Measurements from ENCODE around the gene HADHB.

The HADHB gene

DNA sequence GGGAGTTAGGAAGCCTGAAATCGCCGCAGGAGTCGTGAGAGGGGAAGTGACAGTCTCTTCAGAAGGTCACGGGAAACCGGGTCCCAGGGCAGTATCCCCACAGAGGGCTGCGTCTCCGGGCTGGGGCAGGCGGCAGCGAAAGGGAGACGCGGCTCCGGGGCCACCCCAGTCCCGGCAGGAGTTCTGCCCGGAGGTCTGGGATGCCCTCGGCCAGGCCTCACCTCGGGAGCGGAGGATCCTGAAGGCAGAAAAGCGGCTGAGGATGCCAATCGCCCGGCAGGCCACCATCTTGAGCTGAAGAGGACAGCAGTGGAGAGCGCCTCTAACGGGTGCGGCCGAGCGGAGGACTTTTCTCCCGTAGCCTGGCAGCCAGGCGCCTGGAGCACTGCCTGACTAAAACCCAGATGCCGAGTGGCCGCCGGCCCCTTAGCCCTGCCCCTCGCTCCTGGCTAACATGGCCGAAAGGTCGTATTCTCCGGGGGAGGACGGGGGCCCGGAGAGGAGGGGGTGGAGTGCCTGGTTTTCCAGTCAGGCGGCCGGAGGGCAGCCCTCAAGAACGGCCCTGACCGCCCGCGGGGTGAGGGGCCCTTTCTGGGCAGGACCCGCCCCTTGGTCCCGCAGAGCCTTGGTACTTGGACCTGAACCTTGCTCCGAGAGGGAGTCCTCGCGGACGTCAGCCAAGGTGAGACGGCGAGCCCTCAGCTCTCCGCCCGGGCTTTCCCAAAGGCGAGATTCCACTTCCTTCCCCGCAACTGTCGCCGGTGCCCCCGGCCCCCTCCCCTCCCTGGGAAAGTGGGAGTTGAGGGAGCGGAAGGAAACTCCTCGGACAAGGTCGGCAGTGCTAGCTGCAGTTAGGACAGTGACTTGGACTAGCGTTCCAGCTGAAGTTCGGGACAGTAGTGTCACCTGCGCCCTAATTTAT is at the start of gene HADHB, which contains the start of gene HADHA:
Gene HADHB, plus strand, starts transcription at position 631 of the 922 bp plus-strand sequence. CDS start 9,316 bp downstream, outside the sequence.
Gene HADHA, minus strand, starts transcription at position 324 of the 922 bp plus-strand sequence. Its CDS starts 36 bp downstream, at position 288.
- H4K20me1 ChIP-seq, result peaks cover 21 to 73% (median 56%) of the 10 kb centered on the region in 11 experiments; a peak in 20 of 22 replicates
- H3K36me3 ChIP-seq, result peaks cover 0 to 11% (median 4%) of the 10 kb centered on the region in 11 experiments; a peak in 9 of 22 replicates
- no peaks in the 10 kb centered on the region for H3K27me3 ChIP-seq
- no peak for TF ChIP-seq Cebpa-rat (IDR thresholded peaks at IDR 0.05)
- H3K9me3 ChIP-seq (replicated peaks in 1 of 11), result no peaks in the 10 kb centered on the region
- peak within 1 kb of the TSS; percentile 94 to 99 (median 97) for H3K27ac ChIP-seq
- H3K4me2 ChIP-seq, result peak within 1 kb of the TSS; percentile 77 to 94 (median 84)
- peak within 1 kb of the TSS; percentile 90 to 98 (median 95) for H3K9ac ChIP-seq
- H3K4me1 ChIP-seq, result peaks cover 31 to 60% (median 44%) of the 10 kb centered on the region in 10 experiments
- H3K4me3 ChIP-seq, result peak within 1 kb of the TSS; percentile 72 to 97 (median 92)

DNA sequence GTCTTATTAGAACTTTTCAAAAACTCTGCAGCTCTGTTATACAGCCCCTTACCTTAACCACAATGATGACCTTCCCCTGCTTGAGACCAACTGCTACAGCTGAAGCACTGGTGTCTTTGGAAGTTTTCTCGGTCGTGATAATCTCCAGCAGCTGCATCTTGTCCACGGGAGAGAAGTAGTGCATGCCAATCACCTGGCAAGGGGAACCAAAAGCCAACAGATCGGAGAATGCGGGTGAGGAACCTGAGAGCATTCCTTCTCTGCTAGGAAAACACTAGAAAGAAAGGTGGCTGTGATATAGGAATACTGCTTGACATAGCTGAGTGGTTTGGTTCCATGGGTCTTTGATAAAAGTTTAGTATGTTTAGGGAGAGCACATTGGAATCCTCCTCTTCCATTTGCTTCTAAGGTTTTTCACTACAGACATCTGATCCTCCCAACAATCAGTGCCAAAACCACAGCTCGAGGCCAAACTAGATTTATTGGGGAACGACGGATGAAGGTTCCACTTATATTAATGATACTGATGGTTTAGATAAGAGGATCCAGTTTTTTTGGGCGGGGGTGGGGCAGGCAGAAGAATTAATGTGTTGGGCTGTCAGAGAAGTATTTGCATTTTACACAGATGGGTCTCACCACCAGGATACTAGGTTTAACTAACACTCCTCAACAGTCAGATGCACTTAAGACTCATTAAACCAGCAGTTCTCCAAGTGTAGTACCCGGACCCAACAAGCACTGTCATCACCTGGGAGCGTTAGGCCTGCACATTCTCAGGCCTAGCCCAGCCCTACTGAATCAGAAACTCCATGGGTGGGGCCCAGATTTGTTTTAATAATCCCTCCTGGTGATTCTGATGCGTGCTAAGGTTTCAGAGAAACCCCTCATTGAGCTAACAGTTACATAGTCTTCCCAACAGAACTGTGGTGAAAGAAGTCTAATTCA is 49.4 kb upstream of the HADHB start:
- Histone ChIP-seq H3K27me3 (no peaks in the 10 kb centered on the region), H3K4me2 (no peak overlapping the region), H3K9ac (no peak overlapping the region), H3K36me3 (peaks cover 98 to 100% (median 100%) of the 10 kb centered on the region in 11 experiments), H3K27ac (no peak overlapping the region), H3K9me3 (replicated peaks in 1 of 11) (peaks cover 8 to 21% (median 11%) of the 10 kb centered on the region in 11 experiments; a peak in 21 of 22 replicates), H4K20me1 (peaks cover 0 to 27% (median 4%) of the 10 kb centered on the region in 11 experiments; a peak in 8 of 22 replicates), H3K4me3 (no peak overlapping the region), H3K4me1 (peaks cover 5 to 19% (median 9%) of the 10 kb centered on the region in 10 experiments; a peak in 17 of 20 replicates)
- no peak for TF ChIP-seq Cebpa-rat (IDR thresholded peaks at IDR 0.05)

DNA sequence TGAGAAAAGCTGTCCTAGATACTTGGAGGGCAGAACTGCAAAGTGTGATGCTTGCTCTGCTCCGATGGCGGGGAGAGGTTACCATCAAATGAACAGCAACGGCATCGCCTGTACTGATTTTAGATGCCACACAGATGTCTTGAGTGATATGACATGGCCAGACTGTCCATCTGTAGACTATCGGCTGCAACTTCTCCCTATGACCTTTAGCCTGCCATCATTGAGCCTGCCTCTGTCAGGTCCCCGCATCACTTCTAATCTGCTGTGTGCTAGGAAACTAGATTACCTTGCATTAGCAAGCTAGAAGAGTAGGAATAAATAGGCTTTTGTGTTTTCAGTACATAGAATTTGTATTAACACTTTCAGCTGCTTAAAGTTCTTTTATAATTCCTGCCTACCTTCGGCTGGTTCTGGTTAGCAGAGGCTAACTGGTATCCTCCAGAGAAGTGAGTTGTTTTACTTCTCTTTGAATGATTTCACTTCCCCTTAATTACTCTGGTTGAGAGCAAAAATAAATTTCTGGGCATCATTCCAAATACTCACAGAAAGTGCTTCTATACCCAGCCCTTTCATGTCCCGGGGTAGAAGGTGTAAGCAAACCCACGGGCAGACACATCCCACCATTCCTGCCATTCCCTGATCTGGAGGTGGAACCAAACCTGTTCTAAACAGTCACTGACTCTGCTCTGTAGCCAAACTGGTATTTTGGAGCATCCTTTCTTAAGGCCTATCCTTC is 47.9 kb upstream of the HADHB start:
- peaks cover 0 to 14% (median 0%) of the 10 kb centered on the region in 11 experiments; a peak in 6 of 22 replicates for H4K20me1 ChIP-seq
- H3K36me3 ChIP-seq, result peaks cover 96 to 100% (median 100%) of the 10 kb centered on the region in 11 experiments
- H3K27ac ChIP-seq, result no peak overlapping the region
- H3K4me1 ChIP-seq, result peaks cover 5 to 19% (median 9%) of the 10 kb centered on the region in 10 experiments; a peak in 17 of 20 replicates
- TF ChIP-seq Cebpa-rat (IDR thresholded peaks at IDR 0.05), result no peak
- H3K27me3 ChIP-seq, result no peaks in the 10 kb centered on the region
- peaks cover 8 to 21% (median 11%) of the 10 kb centered on the region in 11 experiments; a peak in 21 of 22 replicates for H3K9me3 ChIP-seq (replicated peaks in 1 of 11)
- H3K4me2 ChIP-seq, result peak overlapping the region in 7 of 11 experiments; percentile 2 to 52 (median 26); a peak in 11 of 22 replicates
- H3K9ac ChIP-seq, result no peak overlapping the region
- H3K4me3 ChIP-seq, result no peak overlapping the region

DNA sequence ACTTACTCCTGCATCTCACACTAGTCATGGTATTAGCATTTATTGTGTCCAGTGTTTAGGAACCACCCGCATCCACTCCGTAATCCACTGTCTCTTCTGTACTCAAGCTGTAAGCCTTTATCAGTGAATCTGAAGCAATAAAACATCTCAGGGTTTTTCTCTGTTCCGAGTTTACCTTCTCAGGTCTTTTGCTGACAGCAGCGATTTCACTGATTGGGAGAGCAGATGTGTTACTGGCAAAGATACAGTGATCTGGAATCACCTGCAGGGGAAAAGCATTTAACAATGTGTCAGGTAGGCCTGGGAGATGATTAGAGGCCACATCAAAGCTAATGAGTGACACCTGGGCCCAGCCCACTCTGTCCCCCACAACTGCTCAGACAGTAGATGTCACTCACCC is 47.2 kb upstream of the HADHB start:
- H3K4me1 ChIP-seq, result peaks cover 5 to 19% (median 9%) of the 10 kb centered on the region in 10 experiments; a peak in 17 of 20 replicates
- no peaks in the 10 kb centered on the region for H3K27me3 ChIP-seq
- TF ChIP-seq Cebpa-rat (IDR thresholded peaks at IDR 0.05), result no peak
- H3K9me3 ChIP-seq (replicated peaks in 1 of 11), result peaks cover 8 to 21% (median 11%) of the 10 kb centered on the region in 11 experiments; a peak in 21 of 22 replicates
- H3K36me3 ChIP-seq, result peaks cover 95 to 100% (median 100%) of the 10 kb centered on the region in 11 experiments
- H3K4me3 ChIP-seq, result no peak overlapping the region
- H4K20me1 ChIP-seq, result peaks cover 0 to 16% (median 0%) of the 10 kb centered on the region in 11 experiments; a peak in 6 of 22 replicates
- no peak overlapping the region for H3K9ac ChIP-seq
- H3K27ac ChIP-seq, result no peak overlapping the region
- H3K4me2 ChIP-seq, result 0 out of 22 replicates have a peak overlapping the region, but pooled peaks of 1 of the 11 experiments have one; percentile 36

DNA sequence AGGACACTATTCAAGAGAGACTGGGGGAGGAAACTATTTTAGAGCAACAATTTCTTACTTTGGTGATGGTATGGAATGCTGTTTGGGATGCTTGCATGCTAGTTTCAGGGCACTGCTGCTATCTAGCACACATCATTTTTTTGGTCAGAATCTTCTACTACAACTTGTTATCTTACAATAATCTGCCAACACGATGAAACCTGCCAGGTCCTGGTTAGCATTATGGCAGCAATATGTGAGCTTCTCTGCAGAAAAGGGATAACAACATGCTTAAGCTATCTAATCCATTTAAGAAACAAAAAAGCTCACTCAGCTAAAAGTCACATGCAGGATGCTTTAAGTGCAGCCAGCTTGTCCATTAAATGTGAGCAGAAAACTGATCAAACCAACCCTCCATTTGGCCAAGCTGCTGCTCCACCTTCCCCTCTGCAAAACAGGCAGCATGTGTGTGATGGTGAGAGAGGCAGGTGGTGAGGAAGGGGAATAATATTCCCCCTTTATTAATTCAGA is 41.7 kb upstream of the HADHB start:
- TF ChIP-seq Cebpa-rat (IDR thresholded peaks at IDR 0.05), result no peak
- H3K36me3 ChIP-seq, result peaks cover 94 to 100% (median 98%) of the 10 kb centered on the region in 11 experiments

DNA sequence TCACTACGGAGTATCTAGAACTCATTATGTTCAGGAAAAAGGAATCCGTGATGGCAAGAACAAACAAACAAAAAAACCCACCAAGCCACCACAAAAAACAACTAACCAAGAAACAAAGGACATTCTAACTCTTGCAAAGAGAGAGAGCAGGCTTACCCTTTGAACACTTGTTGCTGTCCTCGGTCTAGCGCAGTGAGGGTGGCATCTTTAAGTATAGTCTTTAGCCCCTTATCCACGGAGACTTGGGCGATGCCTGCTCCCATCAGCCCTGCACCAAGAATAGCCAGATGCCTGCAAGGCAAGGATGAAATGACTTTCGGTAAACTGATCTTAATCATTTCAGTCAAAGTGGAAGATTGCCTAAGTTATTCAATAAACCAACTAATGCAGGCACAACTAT is 40.8 kb upstream of the HADHB start:
- Histone ChIP-seq H3K27me3 (no peaks in the 10 kb centered on the region), H3K4me3 (no peak overlapping the region), H3K36me3 (peaks cover 94 to 100% (median 98%) of the 10 kb centered on the region in 11 experiments), H3K27ac (no peak overlapping the region), H3K4me1 (peaks cover 0 to 13% (median 0%) of the 10 kb centered on the region in 10 experiments; a peak in 2 of 20 replicates), H3K4me2 (no peak overlapping the region), H4K20me1 (peaks cover 0 to 12% (median 0%) of the 10 kb centered on the region in 11 experiments; a peak in 6 of 22 replicates), H3K9ac (no peak overlapping the region), H3K9me3 (replicated peaks in 1 of 11) (peaks cover 0 to 3% (median 0%) of the 10 kb centered on the region in 11 experiments; a peak in 3 of 22 replicates)
- TF ChIP-seq Cebpa-rat (IDR thresholded peaks at IDR 0.05), result no peak

More for the DNA sequence above, 41.7 kb upstream of the HADHB start:
- Histone ChIP-seq H3K4me2 (no peak overlapping the region), H3K4me1 (peaks cover 0 to 13% (median 0%) of the 10 kb centered on the region in 10 experiments; a peak in 2 of 20 replicates), H3K9me3 (replicated peaks in 1 of 11) (peaks cover 0 to 12% (median 2%) of the 10 kb centered on the region in 11 experiments; a peak in 12 of 22 replicates), H3K9ac (no peak overlapping the region), H4K20me1 (peaks cover 0 to 12% (median 0%) of the 10 kb centered on the region in 11 experiments; a peak in 6 of 22 replicates), H3K4me3 (no peak overlapping the region), H3K27me3 (no peaks in the 10 kb centered on the region), H3K27ac (no peak overlapping the region)

DNA sequence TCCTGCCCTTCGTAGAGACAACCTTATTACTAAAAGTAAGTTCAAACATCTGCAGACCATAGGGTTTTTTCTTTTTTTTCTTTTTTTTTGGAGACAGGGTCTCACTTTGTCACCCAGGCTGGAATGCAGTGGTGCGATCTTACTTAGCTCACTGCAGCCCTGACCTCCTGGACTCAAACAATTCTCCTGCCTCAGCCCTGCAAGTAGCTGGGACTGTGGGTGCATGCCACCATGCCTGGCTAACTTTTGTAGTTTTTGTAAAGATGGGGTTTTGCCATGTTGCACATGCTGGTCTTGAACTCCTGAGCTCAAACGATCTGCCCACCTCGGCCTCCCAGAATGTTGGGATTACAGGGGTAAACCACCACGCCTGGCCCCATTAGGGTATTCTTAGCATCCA is 32.7 kb upstream of the HADHB start:
- no peak for TF ChIP-seq Cebpa-rat (IDR thresholded peaks at IDR 0.05)
- peaks cover 0 to 10% (median 0%) of the 10 kb centered on the region in 11 experiments; a peak in 2 of 22 replicates for H4K20me1 ChIP-seq
- no peaks in the 10 kb centered on the region for H3K9me3 ChIP-seq (replicated peaks in 1 of 11)
- no peak overlapping the region for H3K9ac ChIP-seq
- peaks cover 96 to 100% (median 99%) of the 10 kb centered on the region in 11 experiments for H3K36me3 ChIP-seq
- H3K27ac ChIP-seq, result no peak overlapping the region
- no peaks in the 10 kb centered on the region for H3K27me3 ChIP-seq
- H3K4me2 ChIP-seq, result no peak overlapping the region
- no peaks in the 10 kb centered on the region for H3K4me1 ChIP-seq
- H3K4me3 ChIP-seq, result no peak overlapping the region
